WERI-Rb-1 (cell line): ENCODE measurements around the gene HSPA1B.
A peak's percentile ranks its signal among the peaks of the same experiment; 100 is the strongest.

Experiments used
- DNase-seq: peaks from one replicate; pipeline ENCODE4 v3.0.0-alpha.2; 2020
- H3K27ac ChIP-seq: fragments of 250-450 bp; sonication (Bioruptor Pico); 2 replicates; pipeline ENCODE4 v1.5.1; 2020; ENCODE audit warnings: mild to moderate bottlenecking, moderate library complexity
- H3K27me3 ChIP-seq: fragments of 250-450 bp; sonication (Bioruptor Pico); 2 replicates; pipeline ENCODE4 v1.5.1; 2021; ENCODE audit warnings: mild to moderate bottlenecking, low read depth, moderate library complexity; ENCODE audit not compliant: insufficient read depth, severe bottlenecking
- H3K36me3 ChIP-seq: fragments of 250-450 bp; sonication (Bioruptor Pico); 2 replicates; pipeline ENCODE4 v1.5.1; 2020; ENCODE audit warnings: mild to moderate bottlenecking, moderate library complexity
- H3K4me3 ChIP-seq: 2 replicates; pipeline ENCODE4 v1.5.1; 2011; ENCODE audit warnings: low read depth, mild to moderate bottlenecking, control low read depth, low read length
- H3K9me3 ChIP-seq: fragments of 250-450 bp; sonication (Bioruptor Pico); 2 replicates; pipeline ENCODE4 v1.5.1; 2021; ENCODE audit warnings: mild to moderate bottlenecking, moderate library complexity; ENCODE audit not compliant: severe bottlenecking
- CTCF ChIP-seq: IDR thresholded peaks from 2 replicates; pipeline ENCODE4 v1.5.1; 2011; ENCODE audit warnings: low read depth, mild to moderate bottlenecking, control low read depth, inconsistent platforms, low read length

Gene HSPA1B

DNA sequence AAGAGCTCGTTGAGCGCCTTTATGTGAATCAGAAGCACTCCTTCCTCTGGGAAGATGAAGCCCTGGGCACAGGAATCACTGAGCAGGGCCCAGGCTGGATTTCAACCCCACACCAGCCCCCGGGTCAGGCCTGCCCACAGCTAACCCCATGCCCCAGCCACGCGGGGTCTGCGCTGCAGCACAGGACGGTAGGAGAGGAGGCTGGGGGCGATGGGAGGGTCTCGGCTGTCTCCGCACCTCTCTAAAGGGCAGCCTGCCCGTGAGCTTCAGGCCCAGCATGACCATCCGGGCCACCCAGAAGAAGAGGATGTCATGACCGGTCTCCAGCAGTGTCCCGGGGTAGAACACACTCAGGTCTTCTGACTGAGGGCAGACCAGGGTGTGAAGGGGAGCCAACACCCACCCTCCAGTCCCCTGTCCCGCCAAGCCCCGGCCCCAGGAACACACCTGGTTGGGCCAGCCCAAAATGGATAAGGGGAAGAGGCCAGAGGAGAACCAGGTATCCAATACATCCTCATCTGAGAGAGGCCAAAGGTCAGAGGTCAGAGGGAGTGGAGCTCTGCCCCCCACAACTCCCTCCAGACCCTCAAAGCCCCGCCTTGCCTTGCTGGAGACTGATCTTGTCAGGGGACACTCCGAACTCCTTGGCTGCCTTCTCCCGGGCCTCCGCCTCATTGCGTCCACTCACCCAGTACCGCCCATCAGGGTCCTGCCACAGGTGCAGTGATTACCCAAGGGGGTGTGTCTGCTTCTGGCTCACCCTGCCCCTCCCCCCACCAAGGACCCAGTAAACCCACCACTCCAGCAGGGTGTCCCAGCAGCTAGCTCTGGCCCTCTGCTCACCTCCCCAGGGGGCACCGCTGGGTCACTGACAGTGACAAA lies 46.1 kb upstream of the HSPA1B start:
- Histone ChIP-seq H3K27ac (no peak overlapping the region), H3K27me3 (no peaks in the 10 kb centered on the region), H3K9me3 (no peaks in the 10 kb centered on the region), H3K4me3 (no peak overlapping the region), H3K36me3 (peaks cover 90% of the 10 kb centered on the region)
- no peak for DNase-seq
- TF ChIP-seq CTCF, result no peak

DNA sequence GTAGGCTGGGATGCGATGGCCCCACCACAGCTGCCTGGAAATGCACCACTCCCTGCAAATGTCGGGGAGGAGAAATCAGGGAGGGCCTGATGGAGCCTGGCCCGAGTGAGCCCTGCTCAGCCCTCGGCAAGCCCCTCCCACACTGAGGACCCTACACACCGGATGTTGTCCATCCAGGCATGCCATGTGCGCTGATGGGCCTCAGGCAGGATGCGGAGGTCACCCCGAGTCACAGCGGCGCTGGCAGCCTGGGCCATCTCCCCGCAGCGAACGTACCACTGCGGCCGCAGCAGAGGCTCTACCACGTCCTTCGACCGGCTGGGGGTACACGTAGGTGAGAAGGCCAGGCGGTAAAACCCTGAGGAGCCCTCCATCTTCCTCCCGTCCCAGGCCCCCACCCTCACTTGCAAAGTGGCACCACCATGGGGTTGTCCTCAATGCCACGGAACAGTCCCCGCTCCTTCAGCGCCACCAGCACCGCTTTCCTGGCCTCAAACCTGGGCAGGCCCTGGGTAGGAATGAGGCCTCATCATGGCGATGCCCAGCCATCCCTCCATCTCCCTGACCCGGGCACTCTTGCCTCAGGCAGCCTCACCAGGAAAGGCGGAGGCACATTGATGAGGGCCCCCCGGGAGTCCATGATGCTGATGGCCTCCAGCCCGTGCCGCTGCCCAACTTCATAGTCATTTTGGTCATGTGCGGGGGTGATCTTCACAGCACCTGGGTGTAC lies 45.2 kb upstream of the HSPA1B start:
- no peaks in the 10 kb centered on the region for H3K9me3 ChIP-seq
- H3K27me3 ChIP-seq, result no peaks in the 10 kb centered on the region
- TF ChIP-seq CTCF, result no peak
- peaks cover 93% of the 10 kb centered on the region for H3K36me3 ChIP-seq
- H3K27ac ChIP-seq, result no peak overlapping the region
- no peak overlapping the region for H3K4me3 ChIP-seq
- no peak for DNase-seq

DNA sequence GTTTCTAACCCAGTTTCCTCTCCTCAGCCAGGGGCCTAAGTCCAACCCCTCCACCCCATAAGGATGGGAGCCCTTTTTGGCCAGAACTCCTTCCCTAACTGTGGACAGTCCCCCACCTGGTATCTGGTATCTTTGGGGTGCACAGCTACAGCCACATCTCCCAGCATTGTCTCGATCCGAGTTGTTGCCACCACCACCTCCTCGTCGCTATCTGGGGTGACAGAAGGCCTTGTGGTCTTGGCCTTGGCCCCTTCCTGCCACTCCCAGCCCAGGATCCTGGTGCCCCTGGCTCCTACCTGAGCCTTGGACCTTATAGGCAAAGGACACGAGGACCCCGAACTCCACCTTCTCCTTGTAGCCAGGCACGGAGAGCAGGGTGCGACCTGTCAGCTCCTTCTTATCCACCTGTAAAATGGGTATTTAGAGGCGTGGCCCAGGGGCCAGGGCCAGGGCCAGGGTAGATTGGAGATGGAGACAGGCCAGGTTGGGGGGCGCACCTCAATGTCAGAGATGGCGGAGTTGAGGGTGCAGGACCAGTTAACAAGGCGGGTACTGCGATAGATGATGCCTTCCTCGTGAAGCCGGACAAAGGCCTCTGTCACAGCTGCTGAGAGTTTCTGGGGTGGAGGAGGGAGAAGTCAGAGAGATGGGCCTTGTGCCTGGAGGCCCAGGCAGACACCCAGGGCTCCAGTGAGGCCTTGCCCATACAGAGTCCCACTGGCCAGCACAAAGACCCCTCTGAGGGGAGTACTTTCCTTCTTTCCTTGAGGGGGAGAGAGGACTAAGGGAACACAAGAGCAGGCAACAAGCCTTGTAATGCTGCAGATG lies 43.2 kb upstream of the HSPA1B start:
- DNase-seq, result no peak
- H3K27me3 ChIP-seq, result no peaks in the 10 kb centered on the region
- TF ChIP-seq CTCF, result no peak
- H3K27ac ChIP-seq, result no peak overlapping the region
- peaks cover 91% of the 10 kb centered on the region for H3K36me3 ChIP-seq
- H3K9me3 ChIP-seq, result no peaks in the 10 kb centered on the region
- H3K4me3 ChIP-seq, result no peak overlapping the region

DNA sequence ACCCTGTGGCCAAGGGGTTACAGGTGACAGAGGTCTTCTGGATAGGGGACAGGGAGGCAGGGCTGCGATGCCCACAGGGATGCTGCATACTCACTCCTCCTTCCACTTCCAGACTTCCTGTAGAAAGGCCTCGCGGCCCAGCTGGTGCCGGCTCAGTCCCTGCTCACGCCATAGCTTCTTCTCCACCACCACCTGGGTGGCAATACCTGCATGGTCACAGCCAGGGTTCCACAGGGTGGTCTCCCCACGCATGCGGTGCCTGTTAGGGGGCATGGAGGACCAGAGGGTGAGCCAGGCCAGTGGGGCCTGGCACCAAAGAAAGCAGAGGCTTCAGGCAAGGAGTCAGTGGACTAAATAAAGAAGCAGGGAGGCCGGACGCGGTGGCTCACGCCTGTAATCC lies 42.1 kb upstream of the HSPA1B start:
- no peak for DNase-seq
- Histone ChIP-seq H3K9me3 (no peaks in the 10 kb centered on the region), H3K27ac (no peak overlapping the region), H3K36me3 (peaks cover 88% of the 10 kb centered on the region), H3K27me3 (no peaks in the 10 kb centered on the region), H3K4me3 (no peak overlapping the region)
- no peak for TF ChIP-seq CTCF

- Histone ChIP-seq H3K9me3 (no peaks in the 10 kb centered on the region), H3K27ac (no peak overlapping the region), H3K4me3 (no peak overlapping the region), H3K36me3 (peaks cover 59% of the 10 kb centered on the region), H3K27me3 (no peaks in the 10 kb centered on the region)
- peak; percentile 88 for TF ChIP-seq CTCF
- DNase-seq, result peak; percentile 85
Observed at GRCh38 chr6:31791324-31792089, 36.0 kb upstream of the HSPA1B start.
